Placental pericyte (primary cell): ENCODE data around the gene RPL37. TPM values are rescaled to one million over a fixed set of nuclear protein-coding genes. Genes with fewer than 3 reads are reported as not detected.

Source experiments
- small RNA-seq: library from RNA; depleted of rRNA; stranded (forward); fragments of <200 nt; gene quantifications from one replicate; pipeline ENCODE3, GENCODE V24; 2012; ENCODE audit warnings: low replicate concordance
- total RNA-seq: library from RNA; depleted of rRNA; stranded (reverse); fragments of >200 nt; gene quantifications from 2 replicates; pipeline ENCODE4 v1.2.3, GENCODE V29; 2012

Gene RPL37
- 248 and 501 TPM in 2 replicates for total RNA-seq

DNA sequence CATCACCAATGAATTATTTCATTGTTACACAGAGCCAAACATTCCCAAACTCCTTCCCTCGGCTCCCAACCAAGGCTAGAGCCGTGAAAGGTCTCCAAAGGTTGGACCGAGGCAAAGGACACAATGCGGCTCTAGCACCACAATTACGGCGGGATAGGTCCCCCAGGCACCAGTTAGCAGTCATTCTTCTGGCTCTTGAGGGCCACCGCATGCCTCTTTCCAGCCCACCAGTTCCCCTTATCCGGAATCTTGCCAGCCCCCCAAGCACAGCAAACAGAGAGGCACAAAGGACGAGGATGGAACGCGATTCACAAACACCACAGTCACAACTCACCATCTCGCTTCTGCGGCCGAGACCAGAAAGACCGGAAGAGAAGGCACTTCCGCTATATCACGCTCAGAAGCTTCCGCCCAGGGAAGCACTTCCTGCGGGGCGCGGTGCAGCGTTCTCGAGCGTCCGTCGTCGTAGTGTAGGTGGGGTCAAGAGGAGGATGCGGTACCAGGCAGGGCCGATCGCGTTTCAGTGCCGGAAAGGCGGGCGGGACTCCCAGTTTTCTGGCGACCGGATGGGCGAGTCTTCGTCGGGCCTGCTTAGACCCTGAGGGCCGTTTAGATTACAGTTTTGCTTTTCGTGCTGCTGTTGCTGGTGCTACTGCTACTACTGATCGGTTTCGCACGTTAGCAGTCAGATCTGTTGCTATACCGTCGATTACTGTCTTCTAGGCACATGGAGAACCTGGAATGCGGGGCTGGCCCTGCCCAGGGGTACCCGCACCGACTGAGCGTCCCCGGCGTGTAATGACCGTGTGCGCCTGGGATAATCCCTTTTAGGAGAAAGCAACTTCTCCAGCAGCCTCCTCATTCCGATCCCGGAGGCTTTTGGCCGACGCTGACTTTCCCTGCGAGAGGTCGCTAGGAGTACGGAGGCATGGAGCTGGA is at the start of gene RPL37:
Gene RPL37, minus strand, starts transcription at position 374 of the 939 bp plus-strand sequence. Its CDS starts 37 bp downstream, at position 337.

GRCh38 chr5:40841068-40841805 is 6.2 kb upstream of the RPL37 start, which contains the start of gene CARD6:
TSS of gene CARD6 (plus strand) at chr5:40841367. CDS start at chr5:40841383, 16 bp downstream.

DNA sequence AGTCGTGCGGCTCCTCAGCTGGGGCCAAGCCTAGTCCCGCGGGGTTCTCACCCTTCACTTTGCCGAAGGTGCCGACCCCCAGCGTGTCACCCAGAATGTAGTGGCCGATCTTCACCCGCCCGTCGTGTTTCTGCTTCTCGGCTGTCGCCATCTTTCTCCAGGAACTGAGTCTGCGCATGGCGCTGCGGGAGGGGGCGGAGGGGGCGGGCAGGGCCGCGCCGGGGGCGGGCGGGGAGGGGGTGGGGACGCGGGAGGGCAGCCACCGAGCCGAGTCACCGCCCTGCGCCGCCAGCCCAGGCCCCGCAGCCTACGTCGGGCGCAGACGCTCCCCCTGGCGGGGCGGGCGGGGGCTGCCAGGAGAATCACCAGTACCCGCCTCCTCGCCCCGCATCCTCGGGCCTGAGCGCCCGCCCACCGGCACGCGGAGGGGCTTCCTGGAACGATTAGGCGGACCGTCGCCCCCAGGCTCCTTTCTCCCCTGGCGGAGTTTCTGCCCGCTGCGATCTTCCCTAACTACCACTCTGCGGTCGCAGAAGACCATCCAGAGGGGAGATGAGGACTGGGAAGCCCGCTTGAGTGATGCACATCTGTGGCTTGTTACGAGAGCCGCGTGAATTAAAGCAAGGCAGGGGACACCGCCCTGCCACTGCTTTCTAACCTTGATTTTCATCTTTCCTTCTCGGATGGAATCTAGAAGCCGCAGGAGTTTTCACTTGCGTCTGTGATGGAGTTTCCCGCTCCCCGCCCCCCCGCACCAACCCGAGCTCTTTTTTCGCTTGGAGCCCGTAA is 36.8 kb downstream of the RPL37 start, which contains the start of gene PRKAA1:
Gene PRKAA1, minus strand, starts transcription at position 363 of the 789 bp plus-strand sequence. Its CDS starts 185 bp downstream, at position 178.

Small RNA genes lying within 50 kb of the gene (small RNA-seq; reads per million reads assigned to genes)
- gene RF00191, result not detected
- gene SNORD72, result 19.8 reads per million, percentile 97 among the genes with 10 or more reads in this experiment

Other genes starting within 250 kb of the RPL37 start
- gene PTGER4, start 155.3 kb downstream of the RPL37 start, total RNA-seq, result 2.2 and 13.0 TPM in 2 replicates
- gene TTC33, start 79.3 kb downstream of the RPL37 start, total RNA-seq, result 10.7 and 11.5 TPM in 2 replicates
- gene PRKAA1, start 36.8 kb downstream of the RPL37 start, total RNA-seq, result 69.8 and 136 TPM in 2 replicates
- gene CARD6, start 6.1 kb upstream of the RPL37 start, total RNA-seq, result 6.6 and 11.6 TPM in 2 replicates
- gene C7, start 74.3 kb upstream of the RPL37 start, total RNA-seq, result not detected in 2 replicates
- gene MROH2B, start 236.1 kb upstream of the RPL37 start, total RNA-seq, result not detected in 2 replicates